BLaER1 (cell line): ENCODE results near the gene SUSD3.
A peak's percentile ranks its signal among the peaks of the same experiment; 100 is the strongest.

Experiments used
- H3K27ac ChIP-seq: shearing (Covaris generic); formaldehyde crosslinking; 2 replicates; pipeline ENCODE4 v1.8.1; 2022
- H3K27me3 ChIP-seq: shearing (Covaris generic); formaldehyde crosslinking; 2 replicates; pipeline ENCODE4 v1.8.1; 2022
- H3K36me3 ChIP-seq: shearing (Covaris generic); formaldehyde crosslinking; 2 replicates; pipeline ENCODE4 v1.8.1; 2022
- H3K4me1 ChIP-seq: shearing (Covaris generic); formaldehyde crosslinking; 2 replicates; pipeline ENCODE4 v1.8.1; 2022
- H3K4me2 ChIP-seq: shearing (Covaris generic); formaldehyde crosslinking; 2 replicates; pipeline ENCODE4 v1.8.1; 2022
- H3K4me3 ChIP-seq: shearing (Covaris generic); formaldehyde crosslinking; 2 replicates; pipeline ENCODE4 v1.8.1; 2022
- H3K9ac ChIP-seq: shearing (Covaris generic); formaldehyde crosslinking; 2 replicates; pipeline ENCODE4 v1.8.1; 2022
- H3K9me3 ChIP-seq: shearing (Covaris generic); formaldehyde crosslinking; 2 replicates; pipeline ENCODE4 v1.8.1; 2022
- H4K20me1 ChIP-seq: shearing (Covaris generic); formaldehyde crosslinking; 2 replicates; pipeline ENCODE4 v1.8.1; 2022
- Cebpa-rat ChIP-seq: shearing (Covaris generic); IDR thresholded peaks from 2 replicates; pipeline ENCODE4 v1.8.1; 2022

Gene SUSD3

GRCh38 chr9:93057703-93058354 is 672 bp upstream of the SUSD3 start:
- H3K27me3 ChIP-seq, result no peaks in the 10 kb centered on the region
- peak overlapping the region; percentile 99 for H3K4me2 ChIP-seq
- peaks cover 91% of the 10 kb centered on the region for H3K4me1 ChIP-seq
- H4K20me1 ChIP-seq, result no peaks in the 10 kb centered on the region
- H3K9ac ChIP-seq, result peak overlapping the region; percentile 38; the same call in 1 of the 2 replicates
- H3K27ac ChIP-seq, result peak overlapping the region; percentile 78
- TF ChIP-seq Cebpa-rat, result no peak
- H3K36me3 ChIP-seq, result no peaks in the 10 kb centered on the region
- no peaks in the 10 kb centered on the region for H3K9me3 ChIP-seq
- no peak overlapping the region for H3K4me3 ChIP-seq

GRCh38 chr9:93059011-93059714 is 662 bp downstream of the SUSD3 start:
- peaks cover 91% of the 10 kb centered on the region for H3K4me1 ChIP-seq
- H3K4me2 ChIP-seq, result peak overlapping the region; percentile 99

DNA sequence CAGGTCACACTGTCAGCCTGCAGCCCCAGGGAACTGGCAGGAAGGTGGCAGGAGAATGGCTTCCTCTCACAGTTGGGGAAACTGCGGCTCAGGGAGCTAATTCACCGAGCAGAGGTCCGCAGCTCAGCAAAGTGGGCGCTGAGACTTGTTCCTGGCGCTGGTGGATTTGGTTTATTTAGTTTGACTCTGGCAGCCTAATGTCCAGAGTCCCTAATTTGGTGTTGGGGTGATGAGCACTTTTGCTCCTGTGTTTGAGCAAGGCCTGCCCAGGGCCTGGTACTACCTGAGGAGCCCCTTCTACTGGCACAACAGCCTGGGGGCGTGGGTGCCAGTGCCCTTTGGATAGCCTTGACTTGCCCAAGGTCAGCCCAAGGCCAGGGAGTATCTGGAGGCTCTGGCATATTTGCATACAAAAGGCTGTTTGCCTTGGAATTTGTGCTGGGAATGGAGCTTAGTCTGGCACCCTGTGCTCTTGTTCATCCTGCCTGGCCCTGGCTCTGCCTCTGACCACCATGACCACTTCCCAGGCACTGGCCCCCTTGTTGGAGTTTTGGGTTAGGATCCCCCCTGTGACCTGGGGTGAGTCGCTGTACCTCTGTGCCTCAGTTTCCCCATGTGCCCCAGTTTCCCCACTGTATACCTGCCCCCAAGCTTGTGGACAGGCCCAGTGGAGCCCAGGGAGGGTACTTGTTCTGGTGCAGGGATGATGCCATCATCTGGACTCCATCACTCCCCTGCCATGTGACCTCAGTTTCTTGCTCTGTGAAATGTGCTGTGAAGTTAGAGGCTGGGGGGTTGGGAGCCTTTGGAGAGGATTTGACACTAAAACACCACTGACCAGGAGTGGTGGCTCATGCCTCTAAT is 1.4 kb downstream of the SUSD3 start:
- Histone ChIP-seq H3K9me3 (no peaks in the 10 kb centered on the region), H3K27ac (peak overlapping the region; percentile 83), H3K36me3 (0 out of 2 replicates have a peak, but pooled peaks cover 5% of the 10 kb centered on the region), H3K4me3 (peak overlapping the region; percentile 74), H3K4me1 (peaks cover 91% of the 10 kb centered on the region), H3K4me2 (peak overlapping the region; percentile 99), H4K20me1 (no peaks in the 10 kb centered on the region), H3K9ac (peak overlapping the region; percentile 79), H3K27me3 (no peaks in the 10 kb centered on the region)
- no peak for TF ChIP-seq Cebpa-rat

More at GRCh38 chr9:93059011-93059714, 662 bp downstream of the SUSD3 start:
- Histone ChIP-seq H3K9me3 (no peaks in the 10 kb centered on the region), H3K27me3 (no peaks in the 10 kb centered on the region), H3K9ac (peak overlapping the region; percentile 79), H4K20me1 (no peaks in the 10 kb centered on the region), H3K4me3 (peak overlapping the region; percentile 74), H3K27ac (peak overlapping the region; percentile 83), H3K36me3 (0 out of 2 replicates have a peak, but pooled peaks cover 5% of the 10 kb centered on the region)
- TF ChIP-seq Cebpa-rat, result no peak

- no peak for TF ChIP-seq Cebpa-rat
- Histone ChIP-seq H3K9ac (peak overlapping the region; percentile 79; the same call in 1 of the 2 replicates), H3K27me3 (no peaks in the 10 kb centered on the region), H3K9me3 (no peaks in the 10 kb centered on the region), H3K4me1 (peaks cover 91% of the 10 kb centered on the region), H4K20me1 (no peaks in the 10 kb centered on the region), H3K36me3 (0 out of 2 replicates have a peak, but pooled peaks cover 5% of the 10 kb centered on the region), H3K4me3 (peak overlapping the region; percentile 74), H3K27ac (peak overlapping the region; percentile 83), H3K4me2 (peak overlapping the region; percentile 99)
Observed at GRCh38 chr9:93060746-93061259, 2.3 kb downstream of the SUSD3 start.

- Histone ChIP-seq H3K9ac (peak overlapping the region; percentile 79), H3K9me3 (no peaks in the 10 kb centered on the region), H4K20me1 (no peaks in the 10 kb centered on the region), H3K4me3 (peak overlapping the region; percentile 74), H3K36me3 (0 out of 2 replicates have a peak, but pooled peaks cover 5% of the 10 kb centered on the region), H3K4me1 (peaks cover 91% of the 10 kb centered on the region), H3K4me2 (peak overlapping the region; percentile 99), H3K27me3 (no peaks in the 10 kb centered on the region), H3K27ac (peak overlapping the region; percentile 83)
- no peak for TF ChIP-seq Cebpa-rat
Observed at GRCh38 chr9:93061260-93061751, 2.8 kb downstream of the SUSD3 start.

- peaks cover 89% of the 10 kb centered on the region for H3K4me1 ChIP-seq
- peak overlapping the region; percentile 59 for H3K9ac ChIP-seq
- no peaks in the 10 kb centered on the region for H3K27me3 ChIP-seq
- peak overlapping the region; percentile 99 for H3K4me2 ChIP-seq
- no peaks in the 10 kb centered on the region for H4K20me1 ChIP-seq
- H3K36me3 ChIP-seq, result 0 out of 2 replicates have a peak, but pooled peaks cover 5% of the 10 kb centered on the region
- H3K9me3 ChIP-seq, result no peaks in the 10 kb centered on the region
- H3K4me3 ChIP-seq, result peak overlapping the region; percentile 39
- H3K27ac ChIP-seq, result peak overlapping the region; percentile 83
- no peak for TF ChIP-seq Cebpa-rat
Observed at GRCh38 chr9:93061791-93062763, 3.6 kb downstream of the SUSD3 start.

- no peaks in the 10 kb centered on the region for H3K27me3 ChIP-seq
- no peak for TF ChIP-seq Cebpa-rat
- no peaks in the 10 kb centered on the region for H3K9me3 ChIP-seq
- peak overlapping the region; percentile 83 for H3K27ac ChIP-seq
- H4K20me1 ChIP-seq, result no peaks in the 10 kb centered on the region
- peak overlapping the region; percentile 18 for H3K4me3 ChIP-seq
- H3K4me2 ChIP-seq, result peak overlapping the region; percentile 99
- H3K9ac ChIP-seq, result peak overlapping the region; percentile 66
- H3K36me3 ChIP-seq, result peaks cover 22% of the 10 kb centered on the region
- peaks cover 81% of the 10 kb centered on the region for H3K4me1 ChIP-seq
Observed at GRCh38 chr9:93064392-93065134, 6.1 kb downstream of the SUSD3 start.
